IPS-NIHi7 (cell line): ENCODE data around the gene ZNF423.

Experiments
- DNase-seq: peaks from one replicate; pipeline ENCODE4 v3.0.0; 2012; ENCODE audit warnings: mixed read lengths; ENCODE audit errors: extremely low spot score

ZNF423 gene

GRCh38 chr16:49754495-49755312 lies 101.2 kb downstream of the ZNF423 start:
- peak; percentile 68 for DNase-seq

- DNase-seq, result no peak
Measured at GRCh38 chr16:49750341-49751000, 105.4 kb downstream of the ZNF423 start.

- no peak for DNase-seq
Measured at GRCh38 chr16:49749816-49750215, 106.1 kb downstream of the ZNF423 start.

- DNase-seq, result no peak
Measured at GRCh38 chr16:49748322-49748721, 107.6 kb downstream of the ZNF423 start.

- no peak for DNase-seq
Measured at GRCh38 chr16:49747654-49748053, 108.3 kb downstream of the ZNF423 start.

GRCh38 chr16:49746545-49746944 lies 109.4 kb downstream of the ZNF423 start:
- no peak for DNase-seq

- no peak for DNase-seq
Measured at GRCh38 chr16:49745311-49745747, 110.6 kb downstream of the ZNF423 start.

- DNase-seq, result no peak
Measured at GRCh38 chr16:49744244-49745220, 111.4 kb downstream of the ZNF423 start.

GRCh38 chr16:49743658-49744057 lies 112.3 kb downstream of the ZNF423 start:
- DNase-seq, result no peak

- DNase-seq, result no peak
Measured at GRCh38 chr16:49743203-49743464, 112.8 kb downstream of the ZNF423 start.

- DNase-seq, result no peak
Measured at GRCh38 chr16:49742428-49743202, 113.3 kb downstream of the ZNF423 start.

GRCh38 chr16:49740256-49740655 lies 115.7 kb downstream of the ZNF423 start:
- DNase-seq, result no peak

GRCh38 chr16:49739381-49739780 lies 116.5 kb downstream of the ZNF423 start:
- DNase-seq, result peak; percentile 84

- DNase-seq, result no peak
Measured at GRCh38 chr16:49738832-49739231, 117.1 kb downstream of the ZNF423 start.

GRCh38 chr16:49738001-49738400 lies 117.9 kb downstream of the ZNF423 start:
- no peak for DNase-seq

GRCh38 chr16:49737541-49737940 lies 118.4 kb downstream of the ZNF423 start:
- no peak for DNase-seq

GRCh38 chr16:49734331-49734730 lies 121.6 kb downstream of the ZNF423 start:
- no peak for DNase-seq

GRCh38 chr16:49733313-49734009 lies 122.5 kb downstream of the ZNF423 start:
- no peak for DNase-seq

- DNase-seq, result no peak
Measured at GRCh38 chr16:49731911-49732310, 124.0 kb downstream of the ZNF423 start.

GRCh38 chr16:49730772-49731171 lies 125.1 kb downstream of the ZNF423 start:
- no peak for DNase-seq

GRCh38 chr16:49727611-49728010 lies 128.3 kb downstream of the ZNF423 start:
- no peak for DNase-seq
